SU-DHL-6 (cell line): ENCODE measurements around the gene SPEF2.

Source experiments
- CTCF ChIP-seq: fragments of 200-600 bp; sonication (generic); IDR thresholded peaks from one replicate; pipeline ENCODE4 v1.5.1; 2017; ENCODE audit warnings: antibody characterized with exemption, mild to moderate bottlenecking, low read length, moderate library complexity; ENCODE audit not compliant: insufficient read depth, poor library complexity, severe bottlenecking
- EZH2phosphoT487 ChIP-seq: fragments of 200-600 bp; sonication (generic), shearing (Covaris generic); conservative IDR thresholded peaks from 2 replicates; pipeline ENCODE4 v1.6.1; 2018; ENCODE audit warnings: mild to moderate bottlenecking, antibody characterized with exemption, low read length, moderate library complexity, mixed read lengths

GRCh38 chr5:35668794-35669193 is 51.1 kb downstream of the SPEF2 start:
- TF ChIP-seq CTCF (no peak), EZH2phosphoT487 (no peak)
